Measurements from ENCODE around the gene NCCRP1.

Gene NCCRP1

DNA sequence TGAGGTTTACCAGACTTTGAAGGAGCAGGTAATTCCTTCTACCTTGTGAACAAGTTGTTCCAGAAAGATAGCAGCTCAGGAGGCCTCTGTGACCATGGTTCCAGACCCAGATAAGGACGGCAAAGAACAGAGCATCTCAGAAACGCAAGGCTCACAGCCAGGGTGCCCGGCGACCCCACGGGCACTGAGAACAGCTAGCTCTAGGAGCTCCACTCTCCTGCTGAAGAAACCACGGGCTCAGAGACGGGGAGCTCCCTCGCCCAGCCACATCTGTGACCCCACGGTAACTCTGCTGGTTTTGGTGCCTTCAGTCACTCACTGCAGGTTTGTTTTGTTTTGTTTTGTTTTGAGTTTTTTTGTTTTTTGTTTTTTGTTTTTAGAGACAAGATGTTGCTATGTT is 16.0 kb upstream of the NCCRP1 start:
- no peak for DNase-seq (ENCODE audit: low read depth)

DNA sequence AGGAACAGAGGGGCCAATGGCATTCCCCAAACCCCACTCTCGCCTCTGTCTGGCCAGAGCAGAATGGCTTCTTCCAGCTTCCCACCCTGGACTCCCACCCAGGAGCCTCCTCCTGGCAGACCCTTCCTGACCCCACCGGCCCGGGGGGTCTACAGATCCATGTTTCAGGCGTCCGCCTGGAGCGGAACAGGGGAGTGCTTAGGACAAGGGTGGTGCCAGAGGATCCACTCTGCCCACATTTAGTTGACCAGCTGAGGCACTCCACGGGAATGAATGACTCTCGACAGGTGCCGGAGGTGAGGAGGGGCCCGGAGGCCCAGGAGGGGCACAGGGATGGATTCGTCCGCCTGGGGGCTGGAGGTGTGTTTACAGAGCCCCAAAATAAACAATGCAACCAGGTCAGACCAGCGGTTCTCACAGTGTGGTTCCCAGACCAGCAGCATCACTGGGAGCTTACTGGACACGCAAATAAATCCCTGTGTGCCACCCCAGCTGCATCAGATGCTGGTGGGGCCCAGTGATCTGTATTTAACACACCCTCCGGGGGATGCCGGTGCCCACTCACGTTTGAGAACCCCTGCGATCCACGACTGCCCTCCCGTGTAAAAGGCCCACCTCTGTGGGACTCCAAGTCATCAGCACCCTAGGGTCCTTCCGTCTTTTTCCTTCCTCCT is 15.1 kb upstream of the NCCRP1 start:
- DNase-seq (ENCODE audit: low read depth): no peak

DNA sequence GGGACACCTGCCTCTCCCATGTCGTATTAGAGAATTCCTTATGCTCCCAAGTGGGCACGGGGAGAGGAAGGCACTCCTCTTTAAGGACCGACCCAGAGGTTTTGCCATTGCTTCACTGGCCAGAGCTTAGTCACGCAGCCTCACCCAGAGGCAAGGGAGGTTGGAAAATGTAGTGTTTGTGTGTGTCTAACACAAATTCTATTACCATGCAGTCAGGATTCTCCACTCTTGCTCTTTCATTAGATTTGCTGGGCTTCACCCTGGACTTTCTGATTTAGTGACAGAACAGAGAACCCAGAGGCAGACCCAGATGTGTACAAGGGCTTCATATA is 14.6 kb upstream of the NCCRP1 start:
- no peak for DNase-seq (ENCODE audit: low read depth)

DNA sequence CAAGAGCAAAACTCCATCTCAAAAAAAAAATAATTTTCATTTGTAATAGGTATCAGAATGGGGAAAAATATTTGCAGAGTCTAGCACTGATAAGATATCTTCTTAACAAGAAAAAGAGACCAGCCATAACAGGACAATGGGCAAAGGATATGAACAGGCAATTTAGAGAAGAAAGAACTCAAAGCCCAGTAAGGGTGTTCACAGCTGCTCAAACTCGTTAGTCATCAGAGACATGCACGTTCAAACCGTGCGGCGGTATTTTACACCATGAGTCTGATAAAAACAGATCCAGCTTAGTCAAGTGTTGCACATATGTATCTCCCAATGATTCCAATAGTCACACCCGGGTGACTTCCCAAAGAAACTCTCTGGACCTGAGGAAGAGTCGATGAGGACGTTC is 13.7 kb upstream of the NCCRP1 start:
- no peak for DNase-seq (ENCODE audit: low read depth)

DNA sequence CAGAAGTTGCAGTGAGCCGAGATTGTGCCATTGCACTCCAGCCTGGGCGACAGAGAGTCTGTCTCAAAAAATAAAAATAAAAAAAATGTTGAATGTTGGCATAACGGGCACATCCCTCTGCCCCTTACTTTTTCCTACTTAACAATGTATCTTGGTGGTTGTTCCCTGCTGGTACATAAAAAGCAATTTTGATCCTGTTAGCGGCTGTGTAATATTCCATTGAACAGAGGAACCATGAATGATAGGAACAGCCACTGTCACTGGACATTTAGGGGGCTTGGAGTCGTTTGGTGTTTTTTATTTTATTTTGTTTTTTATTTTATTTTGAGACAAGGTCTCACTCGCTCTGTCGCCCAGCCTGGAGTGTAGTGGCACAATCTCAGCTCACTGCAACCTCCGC is 10.4 kb upstream of the NCCRP1 start:
- DNase-seq (ENCODE audit: low read depth): no peak

DNA sequence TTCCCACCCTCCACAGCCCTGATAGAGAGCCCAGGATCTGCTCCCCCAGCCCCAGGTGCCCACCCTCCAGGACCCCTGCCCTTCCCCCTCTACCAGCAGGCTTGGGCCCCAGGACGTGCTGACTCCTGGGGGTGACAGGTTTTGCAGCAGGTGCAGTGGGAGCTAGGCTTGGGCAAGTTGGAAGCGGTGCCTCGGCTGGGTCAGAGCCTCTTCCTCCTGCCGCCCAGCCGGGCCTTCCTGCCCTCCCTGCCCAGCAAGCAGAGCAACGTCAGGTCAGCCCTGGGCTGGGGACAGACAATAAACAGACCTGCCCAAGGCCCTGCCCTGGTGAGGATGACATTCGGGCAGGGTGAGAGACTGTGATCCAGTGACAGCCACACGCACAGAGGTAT is 9.2 kb upstream of the NCCRP1 start:
- no peak for DNase-seq (ENCODE audit: low read depth)

DNA sequence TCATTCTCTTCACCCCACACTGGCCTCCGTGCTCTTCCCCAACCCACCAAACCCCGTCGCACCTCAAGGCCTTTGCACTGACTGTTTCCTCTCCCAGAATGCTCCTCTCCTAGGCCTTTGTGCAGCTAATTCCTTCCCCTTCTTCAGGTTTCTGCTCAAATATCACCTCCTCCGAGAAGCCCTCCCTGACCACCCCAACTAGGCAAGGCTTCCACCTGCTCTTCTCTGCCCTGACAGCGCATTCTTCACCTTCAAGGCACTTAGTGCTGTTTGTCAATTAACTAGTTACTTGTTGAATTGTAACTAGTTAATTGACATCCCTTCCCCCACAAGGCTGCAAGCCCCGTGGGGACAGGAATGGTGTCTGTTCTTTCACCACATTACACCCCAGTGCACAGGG is 7.8 kb upstream of the NCCRP1 start:
- DNase-seq (ENCODE audit: low read depth): no peak

DNA sequence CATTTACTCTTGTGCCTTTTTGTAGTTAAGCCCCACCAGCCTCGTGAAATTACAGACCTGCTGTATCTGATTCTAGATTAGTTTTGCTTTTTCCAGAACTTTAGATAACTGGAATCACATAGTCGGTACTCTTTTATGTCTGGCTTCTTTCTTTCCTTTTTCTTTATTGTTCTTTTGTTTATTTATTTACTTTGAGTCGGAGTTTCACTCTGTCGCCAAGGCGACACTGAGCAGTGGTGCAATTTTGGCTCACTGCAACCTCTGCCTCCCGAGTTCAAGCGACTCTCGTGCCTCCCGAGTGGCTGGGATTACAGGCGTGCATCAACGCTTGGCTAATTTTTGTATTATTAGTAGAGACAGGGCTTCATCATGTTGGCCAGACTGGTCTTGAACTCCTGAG is 6.0 kb upstream of the NCCRP1 start:
- no peak for DNase-seq (ENCODE audit: low read depth)

DNA sequence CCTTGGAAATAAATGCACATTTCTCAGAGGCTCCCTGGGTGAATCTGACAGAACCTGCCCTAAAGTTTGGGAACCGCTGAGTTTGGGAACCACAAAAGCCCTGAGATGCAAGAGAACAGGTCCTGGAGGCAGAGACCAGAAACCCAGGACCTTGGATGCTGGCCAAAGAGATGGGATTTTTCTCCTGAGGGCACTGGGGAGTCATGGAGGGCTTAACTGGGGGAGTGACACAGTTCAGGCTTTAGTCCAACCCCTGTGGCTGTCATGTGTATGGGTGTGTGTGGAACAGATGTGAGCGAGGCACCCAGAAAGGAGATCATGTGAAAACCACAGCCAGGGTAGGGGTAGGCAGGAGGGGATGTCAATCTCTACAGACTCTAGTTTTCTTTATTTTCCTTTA is 3.9 kb upstream of the NCCRP1 start:
- no peak for DNase-seq (ENCODE audit: low read depth)

DNA sequence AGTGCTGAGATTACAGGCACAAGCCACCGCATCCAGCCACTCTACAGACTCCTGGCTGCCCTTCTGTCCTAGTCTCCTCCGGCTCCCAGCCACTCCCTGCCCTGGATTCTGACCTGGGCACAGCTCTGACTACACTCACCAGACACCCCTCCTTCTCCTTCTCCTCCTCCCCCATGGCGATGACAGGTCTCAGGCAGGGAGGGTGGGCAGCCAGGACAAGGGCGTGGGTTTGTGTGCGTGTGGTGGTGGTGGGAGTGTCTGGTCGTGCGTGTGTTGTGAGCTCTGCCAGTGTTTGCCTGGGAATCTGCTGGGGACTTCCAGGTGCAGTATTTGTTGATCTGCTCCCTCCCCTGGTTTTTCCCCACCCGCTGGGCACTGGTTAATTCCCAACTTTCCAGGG is 3.0 kb upstream of the NCCRP1 start:
- DNase-seq (ENCODE audit: low read depth): no peak

DNA sequence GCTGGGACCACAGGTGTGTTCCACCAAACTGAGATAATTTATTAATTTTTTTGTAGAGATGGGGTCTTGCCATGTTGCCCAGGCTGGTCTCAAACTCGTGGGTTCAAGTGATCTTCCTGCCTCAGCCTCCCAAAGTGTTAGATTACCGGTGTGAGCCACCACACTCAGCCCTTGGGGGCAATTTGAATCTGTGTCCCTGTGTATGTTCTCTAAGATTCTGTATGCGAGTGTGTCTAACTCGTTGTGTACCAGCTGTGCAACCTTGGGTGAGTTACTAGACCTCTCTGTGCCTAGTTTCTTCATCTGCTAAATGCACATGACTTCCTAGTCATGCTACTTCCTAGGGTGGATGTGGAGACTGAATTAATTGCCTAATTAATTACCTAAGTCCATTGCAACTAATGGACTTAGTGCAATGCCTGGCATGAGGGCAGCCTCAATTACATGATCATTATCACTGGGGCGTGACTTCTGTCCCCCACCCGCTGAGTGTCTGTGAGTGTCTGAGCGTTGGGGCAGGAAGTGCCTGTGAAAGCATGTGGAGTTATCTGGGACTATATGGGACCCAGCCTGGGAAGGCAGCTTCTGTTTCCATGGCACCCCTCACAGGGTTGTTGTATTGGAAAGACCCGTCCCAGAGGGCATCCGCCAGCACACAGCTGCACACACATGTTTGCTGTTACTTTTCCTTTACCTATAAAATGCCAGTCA is 1.8 kb upstream of the NCCRP1 start:
- DNase-seq (ENCODE audit: low read depth): no peak

DNA sequence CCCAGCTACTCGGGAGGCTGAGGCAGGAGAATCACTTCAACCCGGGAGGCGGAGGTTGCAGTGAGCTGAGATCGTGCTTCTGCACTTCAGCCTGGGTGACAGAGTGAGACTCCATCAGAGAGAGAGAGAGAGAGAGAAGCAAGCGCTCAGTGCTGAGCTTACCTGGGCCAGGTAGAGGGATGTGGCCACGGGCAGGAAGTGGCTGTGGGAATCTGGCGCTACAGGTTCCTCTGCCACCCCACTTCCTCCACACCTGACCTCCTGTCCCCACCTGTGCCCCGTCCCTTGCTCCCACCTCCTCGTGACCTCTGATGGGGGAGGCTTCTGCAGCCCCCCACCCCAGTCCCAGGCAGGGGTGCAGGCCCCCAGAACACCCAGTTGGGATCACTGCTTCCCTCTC is 1.0 kb upstream of the NCCRP1 start:
- DNase-seq (ENCODE audit: low read depth): no peak

DNA sequence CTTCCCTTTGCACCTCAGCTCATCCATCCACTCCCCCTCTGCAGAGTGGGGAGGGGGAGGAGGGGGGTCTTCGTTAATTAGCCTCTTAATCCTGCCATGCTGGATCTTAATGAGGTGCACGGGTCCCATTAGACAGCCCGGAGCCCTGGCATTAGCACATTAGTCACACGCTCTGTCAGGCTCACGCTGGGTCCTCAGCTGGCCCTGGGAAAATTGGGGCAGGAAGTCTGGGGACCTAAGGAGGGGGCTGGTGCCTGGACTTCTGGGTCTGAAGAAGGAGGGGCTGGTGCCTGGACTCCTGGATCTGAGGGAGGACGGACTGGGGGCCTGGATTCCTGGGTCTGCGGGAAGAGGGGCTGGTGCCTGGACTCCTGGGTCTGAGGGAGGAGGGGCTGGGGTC is 444 bp upstream of the NCCRP1 start:
- DNase-seq (ENCODE audit: low read depth): no peak

DNA sequence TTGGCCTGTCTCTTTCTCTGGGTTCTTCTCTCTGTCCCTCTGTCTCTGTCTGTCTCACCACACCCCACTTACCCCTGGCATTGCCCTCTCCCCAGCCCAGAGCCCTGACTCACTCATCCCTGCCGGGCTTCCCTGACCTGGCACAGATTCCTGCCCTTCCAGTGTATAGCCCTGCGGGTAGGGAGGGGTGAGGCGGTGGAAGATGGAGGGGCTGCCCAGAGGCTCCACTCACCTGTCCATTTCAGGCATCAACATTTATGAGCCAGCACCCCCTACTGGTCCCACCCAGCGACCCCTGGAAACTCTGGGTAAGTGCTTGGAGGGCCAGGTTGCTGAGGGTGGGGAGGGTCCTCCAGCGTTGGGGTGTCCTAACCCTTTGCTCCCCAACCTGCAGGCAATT is 1.0 kb downstream of the NCCRP1 start:
- DNase-seq (ENCODE audit: low read depth): no peak

DNA sequence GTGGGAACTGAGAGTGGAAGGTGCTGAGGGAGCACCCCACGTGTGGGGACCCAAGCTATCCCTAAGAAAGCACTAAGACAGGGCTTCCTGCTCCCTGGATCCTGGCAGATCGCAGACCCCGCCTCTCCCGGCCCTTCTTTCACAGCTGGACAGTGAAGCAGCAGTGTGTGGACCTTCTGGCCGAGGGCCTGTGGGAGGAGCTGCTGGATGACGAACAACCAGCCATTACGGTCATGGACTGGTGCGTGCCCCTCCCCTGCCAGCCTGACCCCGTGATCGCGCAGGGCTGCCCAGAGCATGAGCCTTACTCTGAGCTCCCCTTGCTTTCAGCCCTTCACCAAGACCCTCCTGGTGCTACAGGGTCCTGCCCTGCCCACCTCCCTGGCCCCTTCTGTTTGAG is 2.3 kb downstream of the NCCRP1 start:
- no peak for DNase-seq (ENCODE audit: low read depth)

DNA sequence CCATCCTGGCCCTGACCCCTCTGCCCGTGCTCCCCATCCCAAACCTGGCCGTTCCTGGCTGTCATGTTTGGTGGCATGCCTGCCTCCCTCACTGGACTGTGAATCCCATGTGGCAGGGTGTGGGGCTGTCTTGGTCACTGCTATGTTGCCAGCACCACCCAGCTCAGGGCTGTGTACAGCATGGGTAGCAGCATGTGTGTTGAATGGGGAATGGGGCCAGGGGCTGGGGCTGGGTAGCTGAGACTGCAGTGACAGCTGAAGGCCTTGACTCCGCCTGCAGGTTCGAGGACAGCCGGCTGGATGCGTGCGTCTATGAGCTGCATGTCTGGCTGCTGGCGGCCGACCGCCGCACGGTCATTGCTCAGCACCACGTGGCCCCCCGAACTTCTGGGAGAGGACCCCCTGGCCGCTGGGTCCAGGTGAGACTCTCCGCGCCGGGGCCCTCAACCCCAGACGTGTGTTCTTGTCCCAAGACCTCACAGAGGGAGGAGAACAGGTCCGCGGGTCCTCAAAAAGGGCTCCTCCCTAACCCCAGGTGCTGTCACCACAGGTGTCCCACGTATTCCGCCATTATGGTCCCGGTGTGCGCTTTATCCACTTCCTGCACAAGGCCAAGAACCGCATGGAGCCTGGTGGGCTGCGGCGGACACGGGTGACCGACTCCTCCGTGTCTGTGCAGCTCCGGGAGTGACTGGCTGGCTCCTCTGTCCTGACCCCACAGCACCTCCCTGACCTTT is 3.5 kb downstream of the NCCRP1 start:
- no peak for DNase-seq (ENCODE audit: low read depth)

DNA sequence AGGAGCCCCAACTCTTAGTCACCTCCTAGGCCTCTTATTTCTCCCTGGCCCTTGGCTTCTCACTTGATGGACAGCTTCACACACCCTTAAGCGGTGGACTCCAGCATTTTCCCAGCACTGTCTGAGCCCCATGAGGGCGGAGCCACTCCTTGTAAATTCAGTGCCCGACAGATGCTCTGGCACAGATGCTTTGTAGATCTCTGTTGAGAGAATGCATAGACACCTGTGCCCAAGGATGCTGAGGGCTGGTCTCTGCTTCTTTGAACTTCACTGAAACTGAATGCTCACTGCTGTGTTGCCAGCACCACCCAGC is 4.0 kb downstream of the NCCRP1 start:
- no peak for DNase-seq (ENCODE audit: low read depth)

DNA sequence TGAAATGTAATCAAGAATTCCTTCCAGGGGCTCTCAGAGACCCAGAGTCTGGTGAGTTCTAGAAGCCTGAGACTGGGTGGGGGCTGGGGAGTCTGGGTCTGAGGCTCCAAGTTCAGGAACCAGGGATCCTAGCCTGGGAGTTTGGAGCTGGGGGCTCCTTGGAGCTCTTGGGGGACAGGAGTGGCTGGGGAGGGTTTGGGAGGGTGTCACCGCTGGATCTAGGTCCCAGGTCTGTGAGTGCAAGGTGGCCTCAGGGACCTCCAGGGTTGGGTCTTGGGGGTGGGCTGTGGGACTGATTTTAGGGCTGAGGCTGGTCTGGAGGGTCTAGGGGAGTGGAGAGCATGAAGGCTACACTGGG is 6.2 kb downstream of the NCCRP1 start:
- DNase-seq (ENCODE audit: low read depth): no peak

DNA sequence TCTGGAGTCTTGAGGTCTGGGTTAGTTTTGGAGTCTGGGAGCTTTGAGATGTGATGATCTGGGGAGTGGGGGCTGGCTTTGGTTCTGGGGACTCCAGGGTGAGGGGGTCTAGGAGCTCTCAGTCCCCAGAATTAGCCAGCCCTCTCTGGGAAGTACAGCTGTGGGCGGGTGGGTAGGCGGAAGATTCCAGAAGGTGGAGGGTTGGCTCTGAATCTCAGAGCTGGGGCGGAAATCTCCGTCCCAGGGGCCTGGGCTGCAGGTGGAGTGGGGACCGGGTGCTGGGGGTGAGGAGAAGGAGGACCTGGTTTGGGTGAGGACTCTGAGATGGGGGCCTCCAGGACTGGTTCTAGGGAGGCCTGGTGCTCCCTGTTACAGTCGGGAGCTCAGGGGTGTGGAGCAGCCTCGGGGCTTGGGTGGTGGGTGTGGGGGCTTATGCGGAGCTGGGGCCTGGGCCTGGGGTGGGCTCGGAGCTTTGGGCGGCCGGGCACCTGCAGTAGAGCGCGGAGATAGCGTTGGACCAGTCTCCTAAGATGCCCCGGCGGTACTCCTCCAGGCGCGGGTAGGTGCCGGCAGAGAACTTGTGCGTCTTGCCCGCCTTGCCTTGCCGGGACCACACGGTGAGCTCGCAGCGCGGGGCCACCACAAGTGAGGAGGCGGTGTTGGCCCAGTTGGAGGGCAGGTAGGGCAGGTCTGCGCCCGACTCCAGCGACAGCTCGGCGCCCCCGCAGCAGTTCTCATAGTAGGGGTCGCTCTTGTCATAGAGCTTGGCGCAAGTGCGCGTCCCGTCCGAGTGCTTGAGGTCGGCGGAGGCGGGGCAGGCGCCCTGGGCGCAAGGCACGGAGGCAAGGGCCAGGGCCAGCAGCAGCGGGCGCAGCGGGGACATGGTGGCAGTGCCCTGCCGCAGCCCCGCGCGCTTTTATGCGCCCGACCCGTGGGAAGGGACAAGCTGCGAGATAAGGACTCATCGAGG is 6.9 kb downstream of the NCCRP1 start, which contains the start of gene SYCN:
Gene SYCN, minus strand, starts transcription at position 892 of the 970 bp plus-strand sequence. Its CDS starts 9 bp downstream, at position 883.
- no peak for DNase-seq (ENCODE audit: low read depth)

DNA sequence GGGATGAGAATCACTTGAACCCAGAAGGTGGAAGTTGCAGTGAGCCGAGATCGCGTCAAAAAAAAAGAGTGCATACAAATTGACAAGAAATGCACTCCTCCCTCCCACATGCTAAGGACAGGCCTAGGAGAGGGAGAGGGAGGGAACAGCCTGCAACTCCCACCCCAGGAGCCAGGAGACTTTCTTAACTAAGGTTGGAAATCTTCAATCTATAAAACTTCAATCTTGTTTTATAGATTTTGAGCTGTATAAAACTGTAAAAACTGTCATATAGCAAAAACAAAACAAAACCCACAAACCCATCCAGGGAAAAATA is 8.6 kb downstream of the NCCRP1 start:
- DNase-seq (ENCODE audit: low read depth): no peak

DNA sequence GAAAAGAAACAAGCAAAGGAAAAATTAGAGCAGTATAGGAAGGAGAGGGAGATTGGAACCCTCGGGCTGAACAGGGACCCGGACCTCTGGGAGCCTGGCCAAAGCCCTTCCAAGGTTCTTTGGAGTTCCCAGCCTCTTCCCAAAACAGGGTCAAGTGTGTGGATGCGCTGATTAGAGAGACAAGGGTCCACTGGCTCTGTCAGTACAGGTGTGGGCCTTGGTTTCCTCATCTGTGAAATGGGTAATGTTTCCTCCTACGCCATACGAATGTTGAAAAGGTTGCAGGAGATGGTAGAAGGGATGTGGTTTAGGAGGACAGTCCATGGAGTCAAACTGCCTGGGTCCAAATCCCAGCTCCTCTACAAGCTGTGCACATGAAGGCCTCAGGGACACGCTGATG is 9.4 kb downstream of the NCCRP1 start:
- no peak for DNase-seq (ENCODE audit: low read depth)

DNA sequence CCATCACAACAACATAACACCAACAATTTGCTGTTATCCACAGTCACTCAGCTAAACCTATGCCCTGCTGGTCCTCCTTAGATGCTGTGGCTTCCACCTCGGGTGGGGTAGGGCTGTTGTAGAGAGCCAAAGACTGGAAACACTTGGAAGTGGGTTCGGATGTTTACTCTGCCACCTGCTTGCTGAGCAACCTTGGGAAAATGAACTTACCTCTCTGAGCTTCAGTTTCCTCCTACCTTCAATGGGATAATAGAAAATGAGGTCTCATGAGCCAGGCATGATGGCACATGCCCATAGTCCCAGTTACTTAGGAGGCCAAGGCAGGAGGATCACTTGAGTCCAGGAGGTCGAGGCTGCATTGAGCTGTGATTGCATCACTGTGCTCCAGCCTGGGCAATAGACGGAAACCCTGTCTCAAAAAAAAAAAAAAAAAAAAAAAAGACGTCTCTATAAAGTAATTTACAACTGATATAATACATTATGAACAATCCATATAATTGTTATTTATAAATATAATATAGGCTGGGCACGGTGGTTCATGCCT is 10.6 kb downstream of the NCCRP1 start:
- DNase-seq (ENCODE audit: low read depth): no peak
